GM10248 (cell line): ENCODE results near the gene HERC2.

Source experiments
- CTCF ChIA-PET: fragments of 300-600 bp; sonication (Branson Sonifier 250); formaldehyde crosslinking; extraction: SDS; loops from one replicate; lab custom pipeline; 2021; ENCODE audit warnings: antibody characterized with exemption; lab: Yijun Ruan, JAX
- POLR2A ChIA-PET: fragments of 350-650 bp; sonication (Branson Sonifier 250); formaldehyde crosslinking; extraction: SDS; loops from one replicate; lab custom pipeline; 2020; ENCODE audit warnings: antibody characterized with exemption; lab: Yijun Ruan, JAX
- DNase-seq: peaks from one replicate; pipeline ENCODE4 v3.0.0; 2012; ENCODE audit errors: extremely low spot score
- CTCF ChIP-seq: IDR thresholded peaks from 2 replicates; pipeline ENCODE4 v1.5.1; 2012; ENCODE audit warnings: mild to moderate bottlenecking, low read depth; ENCODE audit errors: extremely low read depth, missing control alignments, control extremely low read depth

Gene HERC2

DNA sequence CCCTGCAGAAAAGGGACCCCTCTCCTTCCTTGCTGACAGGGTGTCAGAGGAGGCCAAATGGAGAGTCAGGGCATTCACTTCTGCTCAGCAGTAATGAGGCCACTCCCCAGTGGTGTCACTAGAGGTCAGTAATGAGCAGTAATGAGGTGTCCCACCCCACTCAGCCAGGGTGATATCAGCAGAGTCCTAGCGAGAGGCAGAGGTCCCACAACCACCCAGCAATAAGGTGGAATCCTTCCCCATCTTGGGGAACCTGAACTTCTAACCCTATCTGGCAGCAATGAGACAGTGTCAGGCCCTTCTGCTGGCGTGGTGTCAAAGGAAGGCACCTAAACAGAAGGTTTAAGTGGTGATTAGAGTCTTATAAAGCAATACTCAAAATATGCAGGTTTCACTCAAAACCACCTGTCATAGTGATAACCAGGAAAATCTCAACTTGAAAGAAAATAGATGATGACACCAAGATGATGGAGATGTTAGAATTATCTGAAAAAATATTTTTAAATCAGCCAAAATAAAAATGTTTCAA lies 235.7 kb downstream of the HERC2 start:
- POLR2A ChIA-PET: no interaction called here

DNA sequence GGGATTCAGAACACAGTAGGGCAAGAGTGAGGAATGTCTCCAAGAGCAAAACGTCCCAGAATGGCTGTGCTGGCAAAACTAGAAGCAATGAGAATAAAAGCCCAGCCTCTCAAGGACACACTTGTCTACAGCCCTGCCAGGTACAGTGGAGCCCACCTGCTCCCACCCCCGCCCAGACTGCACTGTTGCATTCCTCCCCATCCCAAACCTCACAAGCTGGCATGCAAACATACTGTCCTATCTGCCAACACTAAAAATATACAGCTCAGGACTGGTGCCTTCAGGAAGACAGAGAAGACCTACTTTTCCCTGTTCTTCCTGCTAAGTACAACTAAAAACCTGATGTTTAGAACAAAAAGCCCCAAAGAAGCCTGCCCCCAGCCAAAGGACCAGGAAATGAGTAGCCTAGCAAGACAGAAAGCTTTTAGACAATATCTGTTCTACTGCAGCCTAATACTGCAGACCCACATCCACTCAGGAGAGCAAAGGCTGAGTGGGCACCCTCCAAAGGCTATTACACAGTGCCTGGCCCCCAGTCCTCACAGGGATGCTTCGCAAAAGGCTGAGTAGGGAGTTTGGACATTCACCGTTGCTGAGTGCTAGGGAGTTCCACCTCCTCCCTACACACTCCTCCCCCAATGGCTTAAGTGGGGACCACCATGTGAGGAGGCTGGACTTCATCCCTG lies 236.3 kb downstream of the HERC2 start:
- ChIA-PET CTCF (interaction anchor here (1.1 to 1.4 kb wide), 3 partner anchors 11 to 24 kb away, joined by 4 to 5 read pairs (median 5); partner anchors contain the start of gene OCA2), POLR2A (no interaction called here)
- no peak for TF ChIP-seq CTCF
- no peak for DNase-seq

More for the DNA sequence above, 235.7 kb downstream of the HERC2 start:
- peak; percentile 76 for DNase-seq
- CTCF ChIA-PET: interaction anchor here (1.4 kb wide), 1 partner anchor 10 kb away, joined by 5 read pairs; no protein-coding TSS in a partner anchor
- peak; percentile 83 for TF ChIP-seq CTCF

- TF ChIP-seq CTCF: no peak
- CTCF ChIA-PET: interaction anchor here (1.1 to 1.4 kb wide), 3 partner anchors 12 to 23 kb away, joined by 4 to 5 read pairs (median 5); partner anchors contain the start of gene OCA2
- no peak for DNase-seq
- POLR2A ChIA-PET: no interaction called here
These were observed 237.4 kb downstream of the HERC2 start for GRCh38 chr15:28084547-28084946.

- no peak for TF ChIP-seq CTCF
- CTCF ChIA-PET: no interaction called here
- no peak for DNase-seq
- POLR2A ChIA-PET: no interaction called here
These were observed 238.9 kb downstream of the HERC2 start for GRCh38 chr15:28082891-28083684.

GRCh38 chr15:28081594-28081993 lies 240.4 kb downstream of the HERC2 start:
- ChIA-PET POLR2A (no interaction called here), CTCF (interaction anchor here (1.1 kb wide), 1 partner anchor 45 kb away, joined by 3 read pairs; no protein-coding TSS in a partner anchor)
- no peak for DNase-seq
- TF ChIP-seq CTCF: no peak

GRCh38 chr15:28080386-28080785 lies 241.6 kb downstream of the HERC2 start:
- POLR2A ChIA-PET: no interaction called here
- CTCF ChIA-PET: interaction anchor here (1.4 kb wide), 1 partner anchor 16 kb away, joined by 3 read pairs; no protein-coding TSS in a partner anchor
- DNase-seq: no peak
- no peak for TF ChIP-seq CTCF
